DMS153 treated with DMSO at 0.1 percent for 48 hours (cell line): ENCODE results near the gene MAGEB6B.
"Not testable (repeated sequence)": the region's sequence is repeated elsewhere in the genome, so short reads cannot be mapped to it uniquely, and the experiment has no call there.

ENCODE experiments used
- DNase-seq: peaks from one replicate; lab custom pipeline; 2025; ENCODE audit not compliant: unreplicated experiment; lab: John Stamatoyannopoulos, UW

The MAGEB6B gene

GRCh38 chrX:26160301-26160700, at the start of gene MAGEB6B:
Gene MAGEB6B, plus strand, starts transcription at chrX:26160601. Its CDS starts 0 bp downstream, at chrX:26160601.
- DNase-seq: no peak

- DNase-seq: no peak
These were observed 22.1 kb upstream of the MAGEB6B start, which contains the start of gene MAGEB18 for GRCh38 chrX:26138274-26138673. Gene MAGEB18, plus strand, starts transcription at chrX:26138343. Its CDS starts 643 bp downstream, at chrX:26138986.

GRCh38 chrX:26146024-26146423, 14.4 kb upstream of the MAGEB6B start:
- no peak for DNase-seq

- DNase-seq: no peak
These were observed 31.8 kb downstream of the MAGEB6B start, which contains the start of gene MAGEB6 for GRCh38 chrX:26192204-26192603. Gene MAGEB6, plus strand, starts transcription at chrX:26192440. Its CDS starts 1,407 bp downstream, at chrX:26193847.

GRCh38 chrX:26203561-26203960, 43.2 kb downstream of the MAGEB6B start:
- no peak for DNase-seq

- DNase-seq: not testable (repeated sequence)
These were observed 44.3 kb downstream of the MAGEB6B start for GRCh38 chrX:26204717-26205116.

GRCh38 chrX:26208012-26208411, 47.6 kb downstream of the MAGEB6B start:
- no peak for DNase-seq
